AG04449 (cell line): ENCODE measurements around the gene SLC16A2.

Source experiments
- CTCF ChIA-PET: fragments of 350-600 bp; formaldehyde crosslinking; extraction: SDS; loops from one replicate; lab custom pipeline; 2021; ENCODE audit warnings: antibody characterized with exemption; lab: Yijun Ruan, JAX
- POLR2A ChIA-PET: fragments of 400-600, 350-600 bp; formaldehyde crosslinking; extraction: SDS; loops from one replicate; lab custom pipeline; 2020; ENCODE audit warnings: antibody characterized with exemption, inconsistent platforms; lab: Yijun Ruan, JAX
- DNase-seq: peaks from one replicate; pipeline ENCODE4 v3.0.0-alpha.2; 2010; ENCODE audit warnings: low read depth, low spot score
- H3K4me3 ChIP-seq: 2 replicates; pipeline ENCODE4 v1.5.1; 2011; ENCODE audit warnings: low read depth, mild to moderate bottlenecking, control low read depth, low read length
- CTCF ChIP-seq: IDR thresholded peaks from one replicate; pipeline ENCODE4 v1.5.1; 2011; ENCODE audit warnings: mild to moderate bottlenecking, moderate library complexity, low read length, control low read depth, inconsistent platforms; ENCODE audit not compliant: insufficient read depth; ENCODE audit errors: missing control alignments

The SLC16A2 gene

GRCh38 chrX:74521961-74522751 is 100.9 kb downstream of the SLC16A2 start:
- ChIA-PET CTCF (interaction anchor here (0.8 to 3.4 kb wide), 4 partner anchors 9 to 138 kb away, joined by 3 to 21 read pairs (median 7); no protein-coding TSS in a partner anchor), POLR2A (interaction anchor here (1.5 kb wide), 1 partner anchor 14 kb away, joined by 8 read pairs; no protein-coding TSS in a partner anchor)
- no peak for TF ChIP-seq CTCF
- H3K4me3 ChIP-seq, result no peak overlapping the region
- no peak for DNase-seq

GRCh38 chrX:74523224-74523623 is 101.9 kb downstream of the SLC16A2 start:
- CTCF ChIA-PET, result interaction anchor here (2.6 to 3.4 kb wide), 3 partner anchors 11 to 139 kb away, joined by 9 to 21 read pairs (median 17); no protein-coding TSS in a partner anchor
- DNase-seq, result no peak
- no peak overlapping the region for H3K4me3 ChIP-seq
- no peak for TF ChIP-seq CTCF
- POLR2A ChIA-PET, result no interaction called here

GRCh38 chrX:74523870-74524735 is 102.8 kb downstream of the SLC16A2 start:
- no peak for DNase-seq
- H3K4me3 ChIP-seq, result no peak overlapping the region
- POLR2A ChIA-PET, result no interaction called here
- no peak for TF ChIP-seq CTCF
- CTCF ChIA-PET, result interaction anchor here (2.6 to 3.0 kb wide), 2 partner anchors 10 to 140 kb away, joined by 9 to 17 read pairs; no protein-coding TSS in a partner anchor

GRCh38 chrX:74525116-74525515 is 103.8 kb downstream of the SLC16A2 start:
- no peak overlapping the region for H3K4me3 ChIP-seq
- DNase-seq, result no peak
- CTCF ChIA-PET, result interaction anchor here (2.6 kb wide), 1 partner anchor 9 kb away, joined by 17 read pairs; no protein-coding TSS in a partner anchor
- no peak for TF ChIP-seq CTCF
- POLR2A ChIA-PET, result no interaction called here

- ChIA-PET POLR2A (no interaction called here), CTCF (no interaction called here)
- H3K4me3 ChIP-seq, result no peak overlapping the region
- TF ChIP-seq CTCF, result no peak
- DNase-seq, result no peak
These were observed 105.5 kb downstream of the SLC16A2 start for GRCh38 chrX:74526764-74527163.

GRCh38 chrX:74527350-74527749 is 106.1 kb downstream of the SLC16A2 start:
- H3K4me3 ChIP-seq, result no peak overlapping the region
- ChIA-PET POLR2A (no interaction called here), CTCF (no interaction called here)
- TF ChIP-seq CTCF, result no peak
- DNase-seq, result no peak
